COLO829 (cell line): Measurements from ENCODE around the gene ANXA10.
"Not testable (repeated sequence)": the region's sequence is repeated elsewhere in the genome, so short reads cannot be mapped to it uniquely, and the experiment has no call there.

Experiments
- DNase-seq: peaks from one replicate; pipeline ENCODE4 v3.0.0; 2012; ENCODE audit warnings: low spot score

ANXA10 gene

DNA sequence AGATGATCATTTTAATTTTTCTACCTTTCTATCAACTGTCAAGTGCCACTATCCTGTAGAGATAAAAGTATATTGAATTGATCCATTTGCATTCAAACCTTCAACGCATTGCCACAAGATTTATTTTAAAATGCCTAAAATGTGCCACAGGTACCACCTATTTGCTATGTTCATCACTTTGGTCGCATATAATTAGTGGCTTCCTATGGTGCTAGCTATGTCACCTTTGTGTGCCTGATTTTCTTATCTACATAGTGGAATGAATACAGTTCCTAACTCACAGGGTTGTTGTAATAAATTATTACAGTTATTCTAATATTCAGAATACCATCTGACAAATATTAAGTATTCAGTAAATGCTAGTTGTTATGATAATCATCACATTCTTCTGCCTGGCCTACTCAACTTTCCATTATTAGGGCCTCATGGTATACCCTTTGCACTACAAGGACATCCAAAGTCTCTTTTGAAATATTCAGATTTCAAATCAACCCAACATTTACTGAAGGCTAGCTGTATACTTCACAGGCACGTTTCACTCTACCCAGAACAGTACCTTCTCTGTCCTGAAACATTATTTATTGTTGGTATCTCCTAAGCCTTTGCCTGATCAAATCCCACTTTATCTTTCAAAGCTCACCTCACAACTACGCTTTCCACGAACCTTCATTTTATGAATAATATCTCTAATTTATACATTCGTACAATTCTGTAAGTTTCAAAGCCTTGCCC, 62.4 kb downstream of the ANXA10 start:
- DNase-seq: no peak

DNA sequence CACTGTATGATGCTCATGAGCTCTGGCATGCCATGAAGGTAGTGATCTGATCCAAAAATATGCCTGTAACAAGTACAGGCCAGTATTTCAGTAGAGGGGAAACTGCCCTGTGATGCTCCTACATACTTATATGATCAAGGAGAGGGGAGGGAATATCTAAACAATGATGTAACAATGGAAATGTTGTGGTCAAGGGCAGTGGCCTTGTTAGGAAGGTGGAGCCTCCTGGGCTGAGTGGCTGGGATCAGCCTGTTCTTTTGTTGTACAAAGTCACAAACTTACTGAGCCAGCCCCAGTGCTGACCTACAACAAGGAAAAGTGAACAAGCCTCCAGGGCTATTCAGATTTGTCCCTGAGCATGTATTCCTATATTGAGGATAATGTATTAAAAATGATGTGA, 70.3 kb downstream of the ANXA10 start:
- DNase-seq: no peak

- no peak for DNase-seq
Measured at GRCh38 chr4:168163106-168163505, 70.8 kb downstream of the ANXA10 start.

DNA sequence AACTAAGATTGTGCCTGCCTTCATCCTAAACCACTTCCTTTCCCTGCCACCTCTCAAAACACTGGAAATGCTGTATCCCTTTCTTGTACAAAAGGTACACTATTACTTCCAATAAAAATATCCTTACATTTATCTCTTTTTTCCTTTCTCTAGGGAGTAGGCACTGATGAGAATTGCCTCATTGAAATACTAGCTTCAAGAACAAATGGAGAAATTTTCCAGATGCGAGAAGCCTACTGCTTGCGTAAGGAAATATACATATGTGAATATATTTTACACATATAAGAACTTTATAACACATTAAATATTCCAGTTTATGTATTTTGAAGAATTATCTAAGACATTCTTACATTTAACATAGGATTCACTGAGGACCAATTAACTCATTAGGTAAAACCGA, 71.7 kb downstream of the ANXA10 start:
- no peak for DNase-seq

- DNase-seq: no peak
Measured at GRCh38 chr4:168164915-168165548, 72.7 kb downstream of the ANXA10 start.

DNA sequence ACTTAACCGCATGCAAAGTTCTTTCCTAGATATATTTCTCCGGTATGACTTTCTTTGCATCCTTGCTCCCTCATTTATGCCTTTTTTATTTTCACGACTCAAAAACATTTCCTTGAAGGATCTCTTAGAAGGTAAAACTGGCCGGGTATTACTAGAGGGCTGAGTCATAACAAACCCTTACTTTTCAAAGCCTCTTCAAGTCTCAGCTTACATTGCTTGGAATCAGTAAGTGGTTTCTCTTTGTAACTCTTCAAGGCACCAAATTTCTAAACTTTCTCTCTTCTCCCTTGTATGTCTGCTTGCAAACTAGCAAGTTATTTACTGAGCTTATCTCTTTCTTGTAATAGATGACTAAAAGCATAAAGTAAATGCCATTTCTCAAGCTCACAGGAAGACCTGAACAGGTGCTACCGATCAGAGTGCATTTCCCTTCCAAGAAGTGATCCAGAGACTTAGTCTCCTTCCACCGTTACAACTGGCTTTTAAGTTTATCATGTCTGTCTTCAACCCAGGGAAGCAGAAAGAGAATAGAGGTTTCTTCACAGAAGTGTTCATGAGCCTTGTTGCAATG, 75.5 kb downstream of the ANXA10 start:
- no peak for DNase-seq

DNA sequence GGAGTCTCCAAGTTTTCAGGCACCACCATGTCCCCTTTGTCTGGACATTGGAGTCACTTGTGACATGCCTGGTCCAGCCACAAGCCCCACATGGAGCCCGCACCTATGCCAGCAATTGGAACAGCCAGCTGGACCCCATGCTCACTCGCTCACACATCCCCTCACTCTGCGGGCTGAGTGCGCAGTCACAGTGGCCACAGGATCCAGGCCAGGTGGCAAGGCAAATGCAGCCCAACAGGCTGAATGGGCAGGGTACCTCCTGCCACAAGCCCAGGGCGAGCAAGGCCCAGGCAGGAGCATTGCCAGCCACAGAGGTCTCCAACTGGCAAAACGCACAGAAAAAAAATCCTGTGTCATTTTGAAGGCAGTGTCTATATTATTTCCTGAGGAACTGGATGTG, 82.0 kb downstream of the ANXA10 start:
- DNase-seq: no peak

- DNase-seq: no peak
Measured at GRCh38 chr4:168177546-168178149, 85.3 kb downstream of the ANXA10 start.

DNA sequence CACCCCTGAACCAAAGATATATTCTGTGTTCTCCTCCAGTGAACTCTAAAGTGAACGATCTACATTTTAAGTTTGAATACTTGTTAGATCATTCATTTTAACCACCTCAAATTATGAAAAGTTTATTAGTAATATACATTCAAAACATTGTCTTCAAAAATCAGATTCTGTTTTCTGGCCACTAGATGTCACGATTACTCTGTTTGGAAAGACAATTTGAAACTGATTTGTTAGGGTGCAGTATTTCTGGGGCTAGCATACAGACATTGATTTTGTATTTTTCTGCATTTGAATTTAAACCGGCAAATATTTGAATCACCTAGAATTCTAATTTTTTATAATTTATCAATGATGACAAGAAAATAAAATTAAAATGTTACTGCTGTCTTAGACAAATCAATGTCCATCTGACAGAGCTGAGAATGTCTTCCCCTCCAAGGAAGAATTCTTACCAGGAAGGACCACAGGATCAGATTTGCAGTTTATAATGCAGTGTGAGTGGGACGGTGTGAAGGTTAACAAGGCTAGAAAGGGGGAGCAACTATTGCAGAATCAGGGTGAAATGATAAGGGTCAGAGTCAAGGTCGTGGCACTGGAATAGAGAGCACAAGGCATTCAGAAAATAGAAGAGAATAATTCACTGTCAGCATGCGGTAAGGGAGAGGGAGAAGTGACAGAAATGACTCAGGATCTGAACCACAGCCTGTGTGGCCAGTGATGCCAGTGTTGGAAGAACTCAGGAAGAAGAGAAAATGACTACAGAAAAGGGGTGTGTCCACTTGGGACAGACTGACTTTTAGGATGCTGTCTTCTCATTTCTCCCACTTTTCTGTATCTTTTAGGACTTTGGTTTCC, 91.6 kb downstream of the ANXA10 start:
- DNase-seq: peak; percentile 30

DNA sequence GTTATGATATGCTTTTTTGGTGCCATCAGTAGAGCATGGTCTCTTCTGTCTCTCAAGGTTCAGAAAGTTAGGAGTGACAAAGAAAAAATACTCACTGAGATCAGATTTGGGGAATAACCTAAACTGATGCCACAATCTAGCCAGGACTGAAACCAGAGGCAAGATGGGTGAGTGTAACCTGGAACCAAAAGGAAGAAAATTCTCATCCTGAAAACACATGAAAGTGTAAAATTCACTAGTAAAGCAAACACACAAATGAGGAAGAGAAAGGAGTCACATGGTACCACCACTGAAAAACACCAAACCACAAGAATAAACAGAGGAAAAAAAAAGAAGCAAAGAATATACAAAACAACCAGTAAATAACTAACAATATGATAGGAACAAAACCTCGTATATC, 96.4 kb downstream of the ANXA10 start:
- DNase-seq: no peak

GRCh38 chr4:168197926-168198325, 105.6 kb downstream of the ANXA10 start:
- DNase-seq: no peak

- no peak for DNase-seq
Measured at GRCh38 chr4:168199260-168199957, 107.1 kb downstream of the ANXA10 start.

GRCh38 chr4:168200685-168201084, 108.3 kb downstream of the ANXA10 start:
- no peak for DNase-seq

GRCh38 chr4:168203233-168203911, 111.0 kb downstream of the ANXA10 start:
- DNase-seq: no peak

- no peak for DNase-seq
Measured at GRCh38 chr4:168208957-168209614, 116.7 kb downstream of the ANXA10 start.

- DNase-seq: no peak
Measured at GRCh38 chr4:168212656-168213055, 120.3 kb downstream of the ANXA10 start.

DNA sequence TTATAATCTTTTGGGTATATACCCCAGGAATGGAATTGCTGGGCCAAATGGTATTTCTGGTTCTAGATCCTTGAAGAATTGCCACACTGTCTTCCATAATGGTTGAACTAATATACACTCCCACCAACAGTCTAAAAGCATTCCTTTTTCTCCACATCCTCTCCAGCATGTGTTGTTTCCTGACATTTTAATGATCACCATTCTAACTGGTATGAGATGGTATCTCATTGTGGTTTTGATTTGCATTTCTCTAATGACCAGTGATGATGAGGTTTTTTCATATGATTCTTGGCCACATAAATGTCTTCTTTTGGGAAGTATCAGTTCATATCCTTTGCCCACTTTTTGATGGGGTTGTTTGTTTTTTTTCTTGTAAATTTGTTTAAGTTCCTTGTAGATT, 121.2 kb downstream of the ANXA10 start:
- not testable (repeated sequence) for DNase-seq

DNA sequence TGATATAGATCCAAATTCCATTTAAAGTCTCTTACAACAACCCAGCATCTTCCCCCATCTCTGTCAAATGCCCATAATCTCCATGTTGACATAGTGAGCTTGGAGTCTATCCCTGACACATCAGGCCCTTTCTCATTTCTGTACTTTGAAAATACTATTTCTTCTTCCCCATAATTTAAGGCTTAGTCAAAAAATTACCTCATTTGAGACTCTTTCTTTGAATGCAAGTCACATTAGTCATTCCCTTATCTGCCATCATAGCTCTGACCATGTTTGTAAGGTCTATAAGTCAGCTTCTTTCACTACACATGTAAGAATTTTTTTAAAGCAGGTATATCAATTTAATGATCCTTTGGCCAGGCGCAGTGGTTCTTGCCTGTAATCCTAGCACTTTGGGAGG, 126.3 kb downstream of the ANXA10 start:
- DNase-seq: no peak

DNA sequence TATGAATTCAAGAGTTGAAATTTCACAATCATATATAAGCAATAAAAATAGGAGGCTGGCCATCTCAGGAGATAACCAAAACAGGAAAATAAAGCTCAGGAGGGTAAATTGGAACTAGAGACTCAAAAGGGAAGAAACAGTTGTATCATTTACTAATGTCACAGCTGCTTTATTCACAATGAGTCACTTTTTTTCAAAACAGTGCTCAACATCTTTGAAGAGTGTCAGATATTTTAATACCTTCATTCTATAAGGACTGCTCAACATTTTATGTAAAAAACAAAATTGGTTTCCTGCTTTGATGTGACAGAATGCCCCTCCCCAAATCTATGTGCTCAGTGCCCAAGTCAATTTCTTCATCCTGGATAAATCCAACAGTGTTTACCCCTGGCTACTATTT, 128.6 kb downstream of the ANXA10 start:
- no peak for DNase-seq

DNA sequence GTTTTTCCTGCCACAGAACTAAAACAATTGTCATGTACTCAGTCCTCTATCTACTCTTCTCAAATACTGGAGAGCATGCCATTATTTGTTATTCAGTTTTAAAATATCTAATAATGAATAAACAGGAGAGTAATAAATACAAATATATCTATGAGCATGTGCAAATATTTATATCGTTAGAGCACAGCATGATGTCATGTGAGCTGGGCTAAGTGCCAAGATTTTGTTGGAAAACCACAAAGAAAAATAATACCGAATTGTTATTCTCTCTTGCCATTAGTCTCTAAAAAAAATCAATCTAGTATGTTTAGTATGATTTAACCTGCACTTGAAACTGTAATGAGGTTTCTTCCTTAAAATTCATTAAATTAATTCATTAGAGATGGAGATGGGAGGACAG, 129.0 kb downstream of the ANXA10 start:
- DNase-seq: no peak
